H9 (cell line): Measurements from ENCODE around the gene ARRB1. TPM values are rescaled to one million over a fixed set of nuclear protein-coding genes. Genes with fewer than 3 reads are reported as not detected.

Source experiments
- DNase-seq: peaks from one replicate; pipeline ENCODE4 v3.0.0-alpha.2; 2017
- H2AFZ ChIP-seq: one replicate; pipeline ENCODE4 v1.6.1; 2013; ENCODE audit warnings: mild to moderate bottlenecking, low read length, control low read depth, moderate library complexity
- H2AK5ac ChIP-seq: 2 replicates; pipeline ENCODE4 v1.6.1; 2013; ENCODE audit warnings: low read length, control low read depth, mixed read lengths; ENCODE audit not compliant: insufficient read length
- H2BK120ac ChIP-seq: one replicate; pipeline ENCODE4 v1.6.1; 2013; ENCODE audit warnings: low read depth, mild to moderate bottlenecking, low read length, control low read depth, inconsistent platforms; ENCODE audit not compliant: poor library complexity, severe bottlenecking
- H2BK12ac ChIP-seq: 2 replicates; pipeline ENCODE4 v1.6.1; 2013; ENCODE audit warnings: low read length, control low read depth, mixed read lengths, low read depth; ENCODE audit not compliant: insufficient read length
- H2BK15ac ChIP-seq: 2 replicates; pipeline ENCODE4 v1.6.1; 2013; ENCODE audit warnings: low read depth, low read length, control low read depth
- H2BK20ac ChIP-seq: one replicate; pipeline ENCODE4 v1.6.1; 2013; ENCODE audit warnings: low read depth, mild to moderate bottlenecking, low read length, control low read depth, inconsistent platforms; ENCODE audit not compliant: poor library complexity, severe bottlenecking
- H2BK5ac ChIP-seq: 2 replicates; pipeline ENCODE4 v1.6.1; 2013; ENCODE audit warnings: low read length, control low read depth, mixed read lengths; ENCODE audit not compliant: insufficient read length
- H3K14ac ChIP-seq: 2 replicates; pipeline ENCODE4 v1.6.1; 2013; ENCODE audit warnings: low read length, control low read depth; ENCODE audit not compliant: insufficient read depth
- H3K18ac ChIP-seq: 2 replicates; pipeline ENCODE4 v1.6.1; 2013; ENCODE audit warnings: low read depth, mild to moderate bottlenecking, mixed read lengths, low read length, control low read depth; ENCODE audit not compliant: insufficient read length
- H3K23ac ChIP-seq: 2 replicates; pipeline ENCODE4 v1.6.1; 2013; ENCODE audit warnings: low read length, control low read depth, mixed read lengths, low read depth; ENCODE audit not compliant: insufficient read length
- H3K23me2 ChIP-seq: 2 replicates; pipeline ENCODE4 v1.6.1; 2013; ENCODE audit warnings: low read depth, mild to moderate bottlenecking, mixed read lengths, low read length, control low read depth; ENCODE audit not compliant: insufficient read length, poor library complexity, severe bottlenecking
- H3K27ac ChIP-seq: 2 replicates; pipeline ENCODE4 v1.5.1; 2013; ENCODE audit warnings: low read length, control low read depth, mixed read lengths, low read depth; ENCODE audit not compliant: insufficient read length
- H3K27me3 ChIP-seq: 2 replicates; pipeline ENCODE4 v1.6.1; 2013; ENCODE audit warnings: low read length, control low read depth, inconsistent platforms; ENCODE audit not compliant: insufficient read depth
- H3K4ac ChIP-seq: 2 replicates; pipeline ENCODE4 v1.6.1; 2013; ENCODE audit warnings: low read depth, mild to moderate bottlenecking, control low read depth, inconsistent platforms, low read length, moderate library complexity
- H3K4me1 ChIP-seq: 2 replicates; pipeline ENCODE4 v1.6.1; 2013; ENCODE audit warnings: low read length, control low read depth, inconsistent platforms; ENCODE audit not compliant: insufficient read depth
- H3K4me2 ChIP-seq: 2 replicates; pipeline ENCODE4 v1.6.1; 2013; ENCODE audit warnings: low read length, control low read depth, mixed read lengths; ENCODE audit not compliant: insufficient read length, insufficient read depth
- H3K56ac ChIP-seq: 2 replicates; pipeline ENCODE4 v1.6.1; 2013; ENCODE audit warnings: low read depth, mild to moderate bottlenecking, mixed read lengths, low read length, control low read depth; ENCODE audit not compliant: insufficient read length
- H3K79me1 ChIP-seq: 2 replicates; pipeline ENCODE4 v1.6.1; 2013; ENCODE audit warnings: low read depth, mild to moderate bottlenecking, moderate library complexity, low read length, control low read depth, inconsistent platforms; ENCODE audit not compliant: insufficient read depth, poor library complexity, severe bottlenecking
- H3K79me2 ChIP-seq: 2 replicates; pipeline ENCODE4 v1.6.1; 2013; ENCODE audit warnings: low read length, control low read depth, inconsistent platforms; ENCODE audit not compliant: insufficient read depth
- H3K9ac ChIP-seq: 2 replicates; pipeline ENCODE4 v1.6.1; 2013; ENCODE audit warnings: low read length, control low read depth, mixed read lengths; ENCODE audit not compliant: insufficient read length; ENCODE audit errors: extremely low read depth
- H3K9me3 ChIP-seq: one replicate; pipeline ENCODE4 v1.6.1; 2013; ENCODE audit warnings: low read depth, low read length, inconsistent platforms; ENCODE audit not compliant: control insufficient read depth
- H3T11ph ChIP-seq: one replicate; pipeline ENCODE4 v1.6.1; 2013; ENCODE audit warnings: mild to moderate bottlenecking, low read length, control low read depth, inconsistent platforms
- H4K20me1 ChIP-seq: one replicate; pipeline ENCODE4 v1.6.1; 2013; ENCODE audit not compliant: control insufficient read depth, insufficient read length, insufficient read depth
- H4K5ac ChIP-seq: 2 replicates; pipeline ENCODE4 v1.6.1; 2013; ENCODE audit warnings: low read depth, mild to moderate bottlenecking, mixed read lengths, low read length, control low read depth; ENCODE audit not compliant: insufficient read length
- H4K8ac ChIP-seq: replicated peaks from 2 replicates; pipeline ENCODE4 v1.6.1; 2013; ENCODE audit warnings: low read length, control low read depth, mixed read lengths, low read depth; ENCODE audit not compliant: insufficient read length
- H4K91ac ChIP-seq: 2 replicates; pipeline ENCODE4 v1.6.1; 2013; ENCODE audit warnings: low read depth, mild to moderate bottlenecking, moderate library complexity, mixed read lengths, low read length, control low read depth; ENCODE audit not compliant: insufficient read length
- H3K27ac Mint-ChIP-seq, 3 experiments: 2 replicates in 2 of 3; 3 replicates in 1 of 3; pipeline ENCODE4 v1.8.0; 2020 to 2021; ENCODE audit warnings: mixed read lengths in 3 of 3, mild to moderate bottlenecking in 1 of 3, moderate library complexity in 1 of 3
- H3K27me3 Mint-ChIP-seq: 2 replicates; pipeline ENCODE4 v1.8.0; 2021; ENCODE audit warnings: low read depth, mild to moderate bottlenecking, moderate library complexity, mixed read lengths
- H3K36me3 Mint-ChIP-seq, 3 experiments: 2 replicates in 2 of 3; 3 replicates in 1 of 3; pipeline ENCODE4 v1.8.0; 2020 to 2021; ENCODE audit warnings: low read depth in 3 of 3, mixed read lengths in 3 of 3; ENCODE audit not compliant: insufficient read depth in 1 of 3
- H3K4me1 Mint-ChIP-seq, 2 experiments: 2 replicates each; pipeline ENCODE4 v1.8.0; 2020; ENCODE audit warnings: mixed read lengths in 2 of 2
- H3K4me3 Mint-ChIP-seq, 2 experiments: 2 replicates in 1 of 2; 3 replicates in 1 of 2; pipeline ENCODE4 v1.8.0; 2020 to 2021; ENCODE audit warnings: mild to moderate bottlenecking in 2 of 2, mixed read lengths in 2 of 2, moderate library complexity in 1 of 2
- H3K9me3 Mint-ChIP-seq, 2 experiments: 2 replicates in 1 of 2; 3 replicates in 1 of 2; pipeline ENCODE4 v1.8.0; 2020; ENCODE audit warnings: mild to moderate bottlenecking in 2 of 2, mixed read lengths in 2 of 2, moderate library complexity in 1 of 2
- WGBS: extraction: QIAGEN DNeasy Blood & Tissue Kit; methylation state at CpG from one replicate; pipeline ENCODE4 v1.1.7; 2013; ENCODE audit warnings: missing lambda C conversion rate, low lambda C conversion rate, mixed read lengths; ENCODE audit not compliant: insufficient read length; ENCODE audit errors: extremely low coverage; 5-methylcytosine and 5-hydroxymethylcytosine counted together
- total RNA-seq: library from RNA; stranded (reverse); gene quantifications from 2 replicates; pipeline ENCODE4 v1.2.1, GENCODE V29; 2021
- TF ChIP-seq, protein P1 (sequence below): fragments of 200-600 bp; sonication (generic); conservative IDR thresholded peaks from 3 replicates; pipeline ENCODE4 v1.8.0; 2021; ENCODE audit warnings: antibody characterized with exemption, mild to moderate bottlenecking

Gene ARRB1
- total RNA-seq, 1 experiment from 2014 or later, result 20.6 TPM

DNA sequence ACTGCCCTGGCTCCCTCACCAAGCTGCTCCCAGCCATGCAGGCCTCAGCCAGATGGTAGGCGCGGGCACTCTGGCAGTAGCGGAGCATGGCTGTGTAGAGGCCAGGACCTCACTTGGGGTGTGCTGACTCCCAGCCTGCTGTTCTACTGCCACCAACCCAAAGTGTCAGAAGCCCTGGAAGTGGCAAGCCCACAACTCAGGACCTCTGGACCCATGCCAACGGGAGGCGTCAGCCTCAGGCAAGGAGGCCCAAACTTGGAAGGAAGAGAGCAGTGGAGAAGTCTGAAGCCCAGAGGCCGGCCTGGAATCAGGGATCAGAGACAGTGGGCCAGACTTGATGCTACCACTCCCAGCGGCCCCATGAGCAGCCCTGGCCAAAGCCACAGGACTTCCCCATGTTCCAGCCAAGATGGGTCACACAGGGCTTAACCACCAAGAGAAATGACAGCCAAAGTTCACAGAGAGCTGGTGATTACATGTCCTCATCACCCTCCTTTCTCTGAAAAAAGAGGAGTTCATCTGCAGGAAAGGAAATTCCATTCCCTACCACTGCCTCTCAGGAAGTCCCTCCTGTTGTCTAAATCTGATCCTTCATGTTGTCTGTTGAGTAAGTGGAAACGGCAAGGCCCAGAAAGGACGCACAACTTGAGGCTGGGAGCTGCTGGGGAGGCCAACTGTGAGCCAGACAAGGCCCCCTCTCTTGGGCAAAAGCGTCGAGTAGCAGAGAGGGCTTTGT, 4.4 kb downstream of the ARRB1 start:
- H3K9ac ChIP-seq, result no peak overlapping the region
- no peak overlapping the region for H2BK12ac ChIP-seq
- no peak overlapping the region for H2BK5ac ChIP-seq
- H2AK5ac ChIP-seq, result no peak overlapping the region
- H3K27me3 Mint-ChIP-seq, result peaks cover 7% of the 10 kb centered on the region
- H4K91ac ChIP-seq, result no peak overlapping the region
- no peak overlapping the region for H3K4me2 ChIP-seq
- no peak overlapping the region for H2AFZ ChIP-seq
- TF ChIP-seq, protein P1, sequence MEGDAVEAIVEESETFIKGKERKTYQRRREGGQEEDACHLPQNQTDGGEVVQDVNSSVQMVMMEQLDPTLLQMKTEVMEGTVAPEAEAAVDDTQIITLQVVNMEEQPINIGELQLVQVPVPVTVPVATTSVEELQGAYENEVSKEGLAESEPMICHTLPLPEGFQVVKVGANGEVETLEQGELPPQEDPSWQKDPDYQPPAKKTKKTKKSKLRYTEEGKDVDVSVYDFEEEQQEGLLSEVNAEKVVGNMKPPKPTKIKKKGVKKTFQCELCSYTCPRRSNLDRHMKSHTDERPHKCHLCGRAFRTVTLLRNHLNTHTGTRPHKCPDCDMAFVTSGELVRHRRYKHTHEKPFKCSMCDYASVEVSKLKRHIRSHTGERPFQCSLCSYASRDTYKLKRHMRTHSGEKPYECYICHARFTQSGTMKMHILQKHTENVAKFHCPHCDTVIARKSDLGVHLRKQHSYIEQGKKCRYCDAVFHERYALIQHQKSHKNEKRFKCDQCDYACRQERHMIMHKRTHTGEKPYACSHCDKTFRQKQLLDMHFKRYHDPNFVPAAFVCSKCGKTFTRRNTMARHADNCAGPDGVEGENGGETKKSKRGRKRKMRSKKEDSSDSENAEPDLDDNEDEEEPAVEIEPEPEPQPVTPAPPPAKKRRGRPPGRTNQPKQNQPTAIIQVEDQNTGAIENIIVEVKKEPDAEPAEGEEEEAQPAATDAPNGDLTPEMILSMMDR, result no peak
- H3K23ac ChIP-seq, result no peak overlapping the region
- peaks cover 9% of the 10 kb centered on the region for H3K23me2 ChIP-seq
- WGBS, result no CpG with 5 or more reads among the region's 11 CpGs
- no peak overlapping the region for H3K4me3 Mint-ChIP-seq
- peaks cover 17% of the 10 kb centered on the region; the same call in 1 of the 2 replicates for H3K4me1 ChIP-seq
- no peak overlapping the region for H3K27ac ChIP-seq
- no peak overlapping the region for H3K18ac ChIP-seq
- 0 out of 7 replicates have a peak overlapping the region, but pooled peaks of 2 of the 3 experiments have one; percentile 14 to 85 for H3K27ac Mint-ChIP-seq
- H3K79me2 ChIP-seq, result no peaks in the 10 kb centered on the region; the same call in 1 of the 2 replicates
- H3T11ph ChIP-seq, result no peak overlapping the region
- H4K8ac ChIP-seq, result no peak overlapping the region
- H3K56ac ChIP-seq, result no peak overlapping the region
- no peaks in the 10 kb centered on the region; a peak in 1 of 5 replicates for H3K9me3 Mint-ChIP-seq
- no peak overlapping the region for H3K14ac ChIP-seq
- no peaks in the 10 kb centered on the region; a peak in 1 of 7 replicates for H3K36me3 Mint-ChIP-seq
- no peaks in the 10 kb centered on the region for H3K79me1 ChIP-seq
- no peaks in the 10 kb centered on the region for H4K20me1 ChIP-seq
- peak; percentile 28 for DNase-seq
- H4K5ac ChIP-seq, result no peak overlapping the region
- H2BK20ac ChIP-seq, result no peak overlapping the region
- H3K27me3 ChIP-seq, result peaks cover 2% of the 10 kb centered on the region; the same call in 1 of the 2 replicates
- no peak overlapping the region for H2BK15ac ChIP-seq
- peaks cover 79 to 80% of the 10 kb centered on the region in 2 experiments for H3K4me1 Mint-ChIP-seq
- no peaks in the 10 kb centered on the region for H3K9me3 ChIP-seq
- H3K4ac ChIP-seq, result no peak overlapping the region
- H2BK120ac ChIP-seq, result no peak overlapping the region
